CD4-positive, alpha-beta T cell treated with Interleukin-12 subunit alpha and Interleukin-12 subunit beta, for 1 hour (primary cell): ENCODE data around the gene SLC26A6.

Experiments used
- DNase-seq: peaks from one replicate; pipeline ENCODE4 v3.0.0-alpha.2; 2020

SLC26A6 gene

DNA sequence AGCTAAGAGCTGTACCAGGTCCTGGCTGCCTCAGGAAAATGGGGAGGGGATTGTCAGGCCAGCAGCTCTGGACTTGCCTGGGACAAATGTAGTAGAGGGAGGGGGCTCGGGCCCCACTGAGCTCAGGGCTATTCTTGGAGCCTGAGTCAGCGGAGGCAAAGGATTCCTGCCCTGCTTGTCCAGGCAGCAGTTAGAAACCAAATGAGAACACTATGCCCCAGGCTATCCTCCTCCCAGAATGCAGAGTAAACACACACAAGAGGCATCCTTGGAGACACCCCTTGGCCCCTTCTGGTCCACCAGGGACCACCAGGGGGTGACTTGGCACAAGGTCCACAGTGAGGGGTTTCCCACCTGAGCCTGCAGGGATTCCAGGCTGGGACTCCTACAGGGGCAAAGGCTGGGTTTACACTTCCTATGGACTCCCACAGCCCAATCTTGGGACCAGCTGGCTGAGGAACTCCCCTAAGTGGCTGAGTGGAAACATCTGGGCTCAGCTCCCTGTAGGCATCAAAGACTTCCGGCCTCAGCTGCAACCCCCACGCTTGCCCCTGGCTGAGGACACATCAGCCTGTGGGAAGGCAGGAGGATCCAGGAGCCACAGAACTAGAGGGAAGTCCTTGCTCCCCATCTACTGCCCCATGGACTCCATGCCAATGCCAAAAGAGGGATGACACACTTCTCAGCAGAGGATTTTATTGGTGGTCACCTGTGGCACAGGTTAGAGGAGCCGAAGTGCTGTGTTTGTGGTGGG lies 36.8 kb downstream of the SLC26A6 start:
- DNase-seq = no peak

DNA sequence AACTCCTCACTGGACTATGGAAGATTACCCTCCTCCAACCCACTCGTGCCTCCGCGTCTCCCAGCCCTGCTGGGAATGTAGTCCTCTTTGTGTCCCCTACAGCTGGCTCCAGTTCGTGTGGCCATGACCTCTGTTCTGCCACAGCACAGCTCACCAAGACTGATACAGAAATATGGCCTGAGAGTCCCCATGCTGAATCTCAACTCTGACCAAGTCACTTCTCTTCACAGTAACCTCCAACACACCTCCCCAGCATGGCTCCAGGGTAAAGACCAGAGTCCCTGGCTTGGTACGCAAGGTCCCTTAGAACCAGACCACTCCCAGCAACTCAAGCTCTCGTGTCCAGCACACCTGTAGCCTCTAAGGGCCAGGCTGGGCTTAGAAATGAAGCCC lies 37.9 kb downstream of the SLC26A6 start:
- no peak for DNase-seq

DNA sequence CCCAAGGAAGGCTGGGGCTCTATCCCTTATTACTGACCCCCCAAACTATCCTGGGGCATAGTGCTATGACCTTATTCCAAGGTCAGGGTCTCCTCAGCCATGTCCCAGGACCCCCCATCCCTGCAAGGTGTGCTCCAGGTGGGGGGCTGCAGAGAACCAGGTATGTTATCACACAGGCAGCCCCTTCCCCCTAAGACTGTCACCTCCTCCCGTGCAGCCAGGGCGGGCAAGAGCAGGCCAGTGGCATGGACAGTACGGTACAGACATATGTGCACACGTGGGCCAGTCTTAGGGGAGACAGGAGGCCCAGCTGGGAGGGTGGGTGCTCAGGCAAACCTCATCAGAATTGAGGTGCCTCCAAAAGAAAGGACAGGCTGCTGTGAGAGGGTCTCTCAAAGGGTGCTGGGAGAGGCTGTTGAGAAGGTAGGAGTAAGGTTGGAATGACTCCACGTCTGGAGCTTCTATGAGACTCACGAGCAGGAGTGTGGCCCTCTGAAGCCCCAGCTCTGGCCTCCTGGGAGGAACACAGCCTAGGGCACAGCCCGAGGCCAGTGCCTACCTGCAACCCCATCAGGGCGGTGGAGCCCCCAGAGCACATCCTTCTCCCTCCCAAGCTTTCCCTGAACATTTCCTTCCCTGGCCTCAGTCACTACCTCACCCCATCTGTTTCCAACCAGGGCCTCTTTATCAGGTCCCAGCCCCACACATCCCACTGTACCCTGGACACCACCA lies 38.4 kb downstream of the SLC26A6 start:
- no peak for DNase-seq

DNA sequence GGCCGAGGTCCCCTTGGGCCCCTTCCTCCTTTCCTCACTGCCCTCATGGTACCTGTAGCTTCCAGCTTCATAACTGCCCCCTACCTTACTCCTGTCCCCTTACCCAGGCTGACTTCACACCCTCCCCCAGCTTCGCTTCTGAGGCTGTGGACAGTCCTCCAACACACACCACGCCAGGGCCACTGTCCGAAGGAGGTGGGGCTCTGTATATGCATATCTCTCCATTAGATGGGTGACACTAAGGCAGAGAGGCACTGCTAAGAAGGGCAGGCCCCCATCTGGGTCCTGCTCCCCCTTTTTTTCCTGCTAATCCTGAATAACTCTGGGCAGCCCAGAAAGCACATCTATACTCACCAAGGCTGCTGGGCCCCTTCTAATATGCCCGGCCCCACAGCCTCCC lies 39.1 kb downstream of the SLC26A6 start:
- no peak for DNase-seq

DNA sequence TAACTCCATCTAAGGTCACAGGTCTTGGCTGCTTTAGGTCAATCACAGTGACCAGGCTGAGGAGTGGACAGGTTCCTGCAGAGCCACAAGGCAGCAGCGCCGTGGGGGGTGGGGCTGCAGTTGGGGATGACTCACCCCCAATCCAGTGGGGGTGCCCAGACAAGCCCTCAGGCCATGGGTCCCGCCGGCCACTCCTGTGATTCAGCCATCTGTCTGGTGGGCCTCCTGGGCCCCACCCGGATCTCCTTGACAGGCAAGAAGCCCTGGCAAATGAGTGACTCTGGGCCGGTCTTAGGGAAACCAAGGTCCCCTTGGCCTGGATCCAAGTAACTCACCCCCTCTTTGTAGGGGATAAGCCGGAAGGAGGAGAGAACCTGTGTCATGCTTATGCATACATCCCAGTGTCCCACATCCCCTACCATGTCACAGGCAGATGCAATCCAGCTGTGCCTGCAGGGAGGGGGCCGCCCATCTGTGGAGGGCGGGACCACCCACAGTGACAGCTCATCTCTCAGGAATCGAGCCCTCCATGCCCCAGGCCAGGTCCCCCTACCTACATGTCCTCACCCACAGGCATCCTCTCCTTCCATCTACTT lies 39.6 kb downstream of the SLC26A6 start:
- DNase-seq = no peak

DNA sequence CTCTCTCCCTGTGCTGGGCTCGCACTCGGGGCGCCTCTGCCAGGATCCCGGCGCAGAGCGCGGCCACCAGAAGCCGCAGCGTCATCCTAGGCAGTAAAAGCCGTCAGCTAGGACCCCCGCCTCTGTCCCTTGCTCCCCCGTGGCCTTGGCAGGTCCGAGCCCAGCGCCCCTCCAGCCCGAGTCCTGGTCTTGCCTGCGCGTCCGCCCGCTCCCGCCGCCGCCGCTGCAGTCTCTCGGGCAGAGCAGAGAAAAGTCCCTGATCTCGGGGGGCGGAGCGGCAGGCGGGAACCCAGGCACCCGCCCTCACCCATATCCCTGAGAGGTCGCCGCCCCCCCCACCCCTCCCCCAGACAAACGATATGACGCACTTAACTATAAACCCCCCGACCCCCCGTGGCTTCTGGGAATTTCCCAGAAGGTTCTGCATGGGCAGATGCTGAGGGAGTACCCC lies 40.2 kb downstream of the SLC26A6 start, which contains the start of gene COL7A1:
Gene COL7A1, minus strand, starts transcription at position 255 of the 451 bp plus-strand sequence. Its CDS starts 170 bp downstream, at position 85.
- DNase-seq = no peak

DNA sequence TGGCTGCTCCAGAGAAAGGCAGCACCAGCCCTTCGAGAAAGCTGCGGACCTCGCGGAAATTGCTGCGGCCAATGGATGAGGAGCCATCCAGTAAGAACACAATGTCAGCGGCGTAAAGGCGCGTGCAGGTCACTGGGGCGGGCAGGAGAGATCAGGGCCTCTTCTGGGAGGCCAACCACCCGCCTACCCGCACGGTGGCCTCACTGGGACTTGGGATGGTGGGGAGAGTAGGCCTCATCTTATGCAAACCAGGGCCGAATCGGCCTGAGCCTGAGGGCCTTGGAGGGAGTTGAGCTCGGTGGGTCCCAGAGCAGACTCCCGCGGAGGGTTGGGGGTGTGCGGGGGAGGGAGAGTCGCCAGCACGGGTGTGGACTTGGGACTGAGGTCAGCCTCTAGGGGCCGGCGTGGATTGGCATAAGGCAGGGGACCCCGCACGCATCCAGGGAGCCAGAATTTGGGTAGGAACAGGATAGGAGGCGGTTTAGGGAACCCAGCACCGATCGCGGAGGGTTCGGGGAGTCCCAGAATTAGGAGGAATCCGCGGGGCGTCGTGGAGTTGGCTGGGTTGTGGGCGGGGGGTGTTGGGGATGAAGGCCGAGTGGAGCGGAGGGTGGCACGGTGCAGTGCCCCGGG lies 40.7 kb downstream of the SLC26A6 start:
- DNase-seq = no peak

DNA sequence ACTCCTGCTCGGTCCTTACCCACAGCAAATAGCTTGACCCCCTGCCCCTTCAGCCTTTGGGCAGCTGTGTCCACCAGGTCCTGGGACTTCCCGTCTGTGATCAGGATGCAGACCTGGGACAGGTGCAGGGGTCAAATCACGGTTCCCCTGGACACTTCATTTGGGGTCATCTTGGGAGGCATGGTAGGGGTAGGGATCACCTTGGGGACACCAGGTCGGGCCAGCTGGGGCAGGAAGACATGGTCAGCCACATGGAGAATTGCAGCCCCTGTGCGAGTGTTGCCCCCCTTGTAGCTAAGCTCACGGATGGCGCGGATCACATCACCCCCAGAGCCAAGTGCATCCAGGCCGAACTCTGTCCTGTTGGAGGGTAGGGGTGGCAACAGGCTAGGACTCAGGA lies 41.9 kb downstream of the SLC26A6 start:
- no peak for DNase-seq

DNA sequence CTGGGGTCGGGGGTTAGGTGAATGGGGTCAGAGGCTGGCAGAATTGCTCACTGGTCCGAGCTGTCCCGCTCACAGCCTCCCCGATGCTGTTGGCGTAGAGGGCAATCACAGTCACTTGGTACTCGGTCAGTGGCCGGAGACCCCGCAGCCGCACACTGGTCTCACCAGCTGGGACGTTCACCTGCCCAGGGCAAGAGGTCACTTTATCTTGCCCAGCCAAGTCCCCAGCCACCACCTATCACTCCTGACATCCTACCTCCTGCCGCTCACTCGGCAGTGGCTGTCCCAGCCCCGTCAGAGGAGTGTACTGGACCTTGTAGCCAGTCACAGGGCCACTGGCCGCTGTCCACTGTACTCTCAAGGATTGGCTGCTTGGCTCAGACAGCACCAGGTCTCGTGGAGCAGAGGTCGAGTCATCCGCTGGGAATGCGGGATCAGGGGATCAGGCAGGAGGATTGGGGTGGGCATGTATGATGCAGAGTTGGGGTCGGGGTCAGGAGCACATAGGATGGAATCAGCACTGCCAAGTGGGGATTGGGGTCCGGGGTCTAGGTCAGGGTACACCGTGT lies 42.7 kb downstream of the SLC26A6 start:
- DNase-seq = no peak

DNA sequence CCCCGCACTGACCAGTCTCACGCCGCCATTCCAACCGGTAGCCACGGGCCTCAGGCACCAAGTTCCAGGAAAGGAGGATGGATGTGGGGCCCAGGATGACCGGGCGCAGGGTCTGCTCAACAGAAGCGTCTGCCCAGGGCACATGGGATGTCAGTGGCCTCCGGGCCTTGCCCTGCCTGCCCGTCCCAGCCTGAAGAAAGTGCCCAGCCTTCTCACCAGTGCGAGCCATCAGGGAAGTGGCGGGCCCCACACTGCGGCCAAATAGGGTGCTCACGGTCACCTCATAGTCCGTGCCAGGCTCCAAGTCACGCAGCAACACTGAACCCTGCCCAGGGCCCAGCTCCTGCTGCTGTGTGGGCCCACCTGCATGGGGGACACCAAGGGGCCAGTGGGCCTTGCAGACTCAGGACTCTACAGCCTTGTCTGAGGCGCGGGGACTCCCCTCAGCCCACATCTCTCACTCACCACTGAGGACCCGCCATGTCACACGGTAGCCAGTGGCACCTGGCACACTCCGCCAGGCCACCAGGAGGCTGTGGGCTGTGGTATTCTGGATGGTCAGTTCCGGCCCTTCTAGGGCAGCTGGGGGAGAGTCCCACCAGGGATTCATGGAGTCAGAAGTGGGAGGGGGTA lies 43.3 kb downstream of the SLC26A6 start:
- DNase-seq = no peak

DNA sequence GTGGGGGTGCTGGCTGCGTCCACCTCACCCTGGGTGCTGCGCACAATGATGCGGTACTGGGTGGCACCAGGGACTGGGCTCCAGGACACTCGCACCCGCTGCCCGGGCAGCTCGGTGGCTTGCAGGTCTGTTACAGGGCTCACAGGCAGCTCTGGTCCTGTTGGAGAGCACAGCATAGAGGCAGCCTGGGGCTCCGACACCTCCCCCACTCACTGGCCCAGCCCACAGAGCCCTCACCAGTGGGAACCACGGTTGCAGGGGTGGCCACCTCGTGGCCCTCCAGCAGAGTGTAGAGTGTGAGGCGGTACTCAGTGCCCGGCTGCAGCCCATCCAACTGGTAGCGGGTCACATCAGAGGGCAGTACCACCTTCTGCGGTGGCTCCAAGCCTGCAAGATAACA lies 43.8 kb downstream of the SLC26A6 start:
- no peak for DNase-seq

DNA sequence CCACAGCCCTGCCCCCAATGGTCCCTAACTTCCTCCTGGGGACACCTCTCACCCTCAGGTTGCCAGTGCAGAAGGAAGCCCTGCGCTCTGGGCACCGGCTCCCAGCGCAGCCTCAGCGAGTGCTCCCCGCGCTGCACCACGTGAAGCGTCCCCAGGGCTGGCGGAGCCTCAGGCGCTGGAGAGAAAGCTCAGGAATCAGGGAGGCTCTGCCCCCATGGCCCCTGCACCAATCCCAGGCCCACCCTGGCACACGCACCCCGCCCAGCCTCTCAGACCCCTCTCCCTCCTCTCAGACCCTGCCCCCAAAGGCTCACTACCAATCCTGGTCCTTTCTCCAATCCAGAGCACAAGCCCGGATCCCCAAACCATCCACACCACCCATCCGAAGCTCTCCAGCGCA lies 47.0 kb downstream of the SLC26A6 start:
- DNase-seq = no peak

DNA sequence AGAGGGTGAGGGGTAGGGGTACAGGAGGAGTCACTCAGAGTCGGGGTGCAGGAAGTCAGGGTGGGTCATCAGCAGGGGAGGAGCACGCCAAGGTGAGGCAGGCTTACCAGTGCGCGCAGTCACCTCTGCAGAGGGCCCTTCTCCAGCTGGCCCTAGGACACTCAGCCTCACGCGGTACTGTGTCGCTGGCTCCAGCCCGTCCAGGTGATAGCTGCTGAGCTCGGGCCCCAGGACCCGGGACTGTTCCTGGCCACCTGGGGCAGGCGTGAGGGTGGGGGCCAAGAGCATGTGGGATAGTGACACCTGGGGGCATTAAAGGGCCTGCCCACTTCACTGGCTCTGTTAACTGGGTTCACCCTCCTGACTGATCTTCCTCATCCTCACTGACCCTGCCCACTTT lies 47.6 kb downstream of the SLC26A6 start:
- DNase-seq = no peak

DNA sequence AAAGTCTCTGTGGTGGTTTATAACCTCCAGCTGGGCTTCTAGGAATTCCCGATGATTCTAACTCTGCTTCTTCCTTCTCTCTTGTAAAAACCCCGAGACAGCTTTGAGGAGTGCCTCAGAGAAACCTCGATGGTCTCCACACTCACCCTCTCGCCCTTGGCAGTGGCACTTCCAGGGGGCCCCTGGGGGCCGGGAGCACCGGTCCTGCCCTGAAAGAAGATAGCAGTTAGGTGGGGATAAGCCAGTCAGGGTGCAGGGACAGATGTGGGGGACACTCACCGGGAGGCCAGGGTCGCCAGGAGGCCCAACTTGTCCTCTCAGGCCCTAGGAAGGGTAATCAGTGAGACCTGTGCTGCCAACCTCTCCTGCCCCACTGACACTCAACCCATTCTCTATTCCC lies 49.9 kb downstream of the SLC26A6 start:
- no peak for DNase-seq

DNA sequence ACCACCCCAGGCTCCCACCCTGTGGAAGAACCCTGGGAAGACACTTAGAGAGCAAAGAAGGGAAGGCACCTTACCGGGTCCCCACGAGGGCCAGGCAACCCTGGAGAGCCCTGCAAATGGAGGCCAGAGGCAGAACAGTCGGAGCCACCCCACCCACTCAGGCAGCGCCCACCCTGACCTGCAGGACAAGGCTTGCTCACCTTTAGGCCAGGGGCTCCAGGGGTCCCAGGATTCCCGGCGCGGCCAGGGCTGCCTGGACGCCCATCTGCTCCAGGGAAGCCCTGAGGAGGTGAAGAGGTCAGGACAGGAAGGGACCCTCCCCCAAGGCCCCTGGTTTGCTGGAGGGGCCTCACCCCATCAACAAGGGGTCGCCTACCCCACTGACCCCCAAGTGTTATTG lies 50.4 kb downstream of the SLC26A6 start:
- no peak for DNase-seq

DNA sequence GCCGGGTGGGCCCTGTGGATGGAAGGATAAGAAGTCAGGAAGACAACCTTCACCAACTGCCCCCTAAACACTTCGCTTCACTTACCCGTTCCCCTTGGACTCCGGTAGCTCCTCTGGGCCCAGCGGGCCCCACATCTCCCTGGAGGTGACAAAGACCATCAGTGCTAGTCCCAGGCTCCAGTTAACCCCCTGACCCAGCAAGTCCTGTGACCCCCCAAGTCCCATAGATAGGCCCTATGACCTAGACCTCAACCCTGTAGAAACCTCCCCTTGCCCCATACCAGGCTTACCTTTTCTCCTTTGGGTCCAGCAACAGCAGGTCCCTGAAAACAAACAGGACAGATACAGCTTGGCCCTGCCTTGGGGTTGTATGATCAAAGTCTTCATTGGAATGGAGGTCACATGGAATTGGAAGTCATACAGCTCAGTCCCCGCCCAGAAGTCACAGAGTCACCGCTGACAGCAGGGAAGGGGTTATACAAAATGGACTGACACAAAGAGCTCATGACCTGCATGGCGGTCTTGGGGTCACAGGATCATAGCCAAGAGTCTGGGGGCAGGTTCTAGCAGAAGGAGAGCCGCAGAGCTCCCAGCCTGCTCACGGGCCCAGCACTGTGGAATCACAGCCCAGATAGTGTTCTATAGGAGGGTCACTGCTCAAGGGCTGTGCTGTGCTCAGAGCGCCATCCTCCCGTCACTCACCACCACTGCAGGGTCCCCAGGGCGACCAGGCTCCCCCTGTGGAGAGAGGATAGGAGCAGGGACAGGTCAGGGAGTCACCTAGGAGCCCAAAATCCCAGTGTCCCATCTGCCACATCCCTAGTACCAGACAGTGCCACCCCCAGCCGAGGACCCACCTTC lies 53.4 kb downstream of the SLC26A6 start:
- no peak for DNase-seq

DNA sequence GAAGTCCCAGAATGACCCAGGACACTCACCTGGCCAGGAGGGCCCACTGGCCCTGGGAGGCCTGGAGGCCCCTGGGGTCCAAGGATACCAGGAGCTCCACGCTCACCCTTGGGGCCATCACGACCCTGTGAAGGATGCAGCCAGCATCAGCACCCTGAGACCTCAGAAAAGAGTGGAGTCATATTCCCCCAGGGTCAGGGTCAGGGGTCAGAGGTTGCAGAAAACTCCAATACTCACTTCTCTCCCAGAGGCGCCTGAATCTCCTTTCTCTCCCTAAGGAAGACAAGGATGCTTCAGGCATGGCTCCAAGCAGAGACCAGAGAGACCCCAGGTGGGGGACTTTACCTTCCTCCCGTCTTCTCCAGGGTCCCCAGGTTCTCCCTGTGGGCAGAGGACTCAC lies 58.6 kb downstream of the SLC26A6 start:
- DNase-seq = no peak
